GM19455 (cell line): Measurements from ENCODE around the gene CLDN1.

Experiments
- ATAC-seq: cut with Tn5 transposase; IDR thresholded peaks from one replicate; pipeline ENCODE4 v1.9.1; 2021; ENCODE audit not compliant: unreplicated experiment

Gene CLDN1, protein sequence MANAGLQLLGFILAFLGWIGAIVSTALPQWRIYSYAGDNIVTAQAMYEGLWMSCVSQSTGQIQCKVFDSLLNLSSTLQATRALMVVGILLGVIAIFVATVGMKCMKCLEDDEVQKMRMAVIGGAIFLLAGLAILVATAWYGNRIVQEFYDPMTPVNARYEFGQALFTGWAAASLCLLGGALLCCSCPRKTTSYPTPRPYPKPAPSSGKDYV

DNA sequence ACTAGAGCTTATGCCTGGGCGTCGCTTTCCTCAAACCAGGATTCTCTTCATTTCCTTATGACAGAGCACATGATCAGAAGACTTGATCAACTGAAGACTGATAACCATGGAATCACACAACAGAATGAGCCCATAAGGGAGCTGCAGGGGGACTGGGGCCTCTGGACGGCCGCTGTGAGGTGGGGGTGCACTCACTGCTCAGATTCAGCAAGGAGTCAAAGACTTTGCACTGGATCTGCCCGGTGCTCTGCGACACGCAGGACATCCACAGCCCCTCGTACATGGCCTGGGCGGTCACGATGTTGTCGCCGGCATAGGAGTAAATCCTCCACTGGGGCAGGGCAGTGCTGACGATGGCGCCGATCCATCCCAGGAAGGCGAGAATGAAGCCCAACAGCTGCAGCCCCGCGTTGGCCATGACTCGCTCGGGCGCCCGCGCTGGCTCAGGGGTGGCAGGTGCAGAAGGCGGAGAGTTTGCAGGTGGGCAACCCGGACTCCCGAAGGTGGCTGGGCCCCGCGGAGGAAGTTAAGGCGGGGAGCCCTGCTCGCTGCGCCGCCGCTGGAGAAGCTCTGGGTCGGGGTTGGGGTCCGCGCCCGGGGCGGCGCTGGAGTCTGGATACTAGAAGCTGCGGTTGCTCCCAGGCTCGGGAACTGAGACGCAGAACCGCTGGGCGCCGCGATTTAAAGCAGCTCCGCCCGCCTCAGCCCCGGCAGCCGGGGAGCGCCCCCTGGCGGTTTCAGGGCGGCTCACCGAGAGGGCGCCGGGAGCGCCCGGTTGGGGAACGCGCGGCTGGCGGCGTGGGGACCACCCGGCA, at the start of gene CLDN1:
Gene CLDN1 (minus strand): TSS at position 658 of the 815 bp plus-strand sequence. CDS start 240 bp downstream, at position 418.
- peak; percentile 74 for ATAC-seq

DNA sequence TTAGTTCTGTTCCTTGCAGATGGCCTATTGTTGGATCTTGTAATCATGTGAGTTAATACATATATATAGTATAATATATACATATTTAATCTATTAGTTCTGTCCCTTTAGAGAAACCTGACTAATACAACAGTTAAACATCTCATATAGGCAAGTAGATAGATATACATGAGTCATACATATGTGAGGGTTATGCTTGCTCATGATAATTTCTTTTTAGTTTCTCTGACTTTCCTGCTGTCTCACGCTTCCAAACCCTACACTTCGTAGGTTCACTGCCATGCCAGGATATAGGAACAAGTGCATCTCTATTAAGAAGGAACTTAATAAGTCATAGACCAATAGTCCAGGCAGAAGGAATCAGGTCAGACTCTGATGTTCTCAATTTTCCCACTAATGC, 48.9 kb upstream of the CLDN1 start:
- ATAC-seq = no peak

DNA sequence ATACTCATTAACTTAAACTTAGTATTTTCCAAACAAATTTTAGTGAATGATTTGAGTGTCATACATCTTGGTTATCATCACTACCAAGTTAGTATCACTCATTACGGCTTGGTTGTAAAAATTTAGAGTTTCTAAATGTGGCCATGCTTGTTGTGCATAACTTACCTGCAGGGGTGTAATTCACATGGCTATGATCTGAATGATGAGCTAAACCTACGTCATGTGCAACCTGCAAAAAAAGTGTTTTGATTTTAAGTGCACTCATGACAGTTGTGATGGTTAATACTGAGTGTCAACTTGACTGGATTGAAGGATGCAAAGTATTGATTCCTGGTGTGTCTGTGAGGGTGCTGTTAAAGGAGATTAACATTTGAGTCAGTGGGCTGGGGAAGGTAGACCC, 48.1 kb upstream of the CLDN1 start:
- ATAC-seq = no peak

DNA sequence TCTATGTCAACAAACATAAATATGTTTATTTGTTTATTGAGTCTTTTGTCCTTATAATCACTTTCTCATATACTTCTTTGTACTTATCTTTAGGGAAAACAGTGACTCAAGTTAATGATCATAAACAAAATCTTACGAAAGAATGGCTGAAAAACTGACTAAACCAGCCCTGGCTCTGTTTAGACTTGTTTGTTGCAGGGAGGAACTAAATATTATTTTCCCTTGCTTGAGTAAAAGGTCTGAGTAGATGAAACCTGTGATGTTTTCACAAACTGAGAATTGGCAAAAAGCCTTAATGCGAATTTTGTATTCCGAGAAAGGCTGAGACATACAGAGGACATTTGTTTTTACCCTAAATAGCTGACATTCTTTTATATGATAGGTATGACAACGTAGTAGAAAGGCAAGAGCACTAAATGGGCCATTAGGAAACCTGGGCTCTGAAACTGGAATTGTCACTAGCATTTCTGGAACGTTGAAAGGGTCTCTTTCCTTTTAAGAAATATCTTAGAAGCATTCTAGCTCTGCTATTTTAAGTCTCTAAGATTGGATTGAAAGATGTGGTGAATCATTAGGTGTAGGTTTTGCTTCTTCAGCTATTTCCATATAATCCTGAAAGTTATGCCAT, 47.5 kb upstream of the CLDN1 start:
- ATAC-seq = no peak

DNA sequence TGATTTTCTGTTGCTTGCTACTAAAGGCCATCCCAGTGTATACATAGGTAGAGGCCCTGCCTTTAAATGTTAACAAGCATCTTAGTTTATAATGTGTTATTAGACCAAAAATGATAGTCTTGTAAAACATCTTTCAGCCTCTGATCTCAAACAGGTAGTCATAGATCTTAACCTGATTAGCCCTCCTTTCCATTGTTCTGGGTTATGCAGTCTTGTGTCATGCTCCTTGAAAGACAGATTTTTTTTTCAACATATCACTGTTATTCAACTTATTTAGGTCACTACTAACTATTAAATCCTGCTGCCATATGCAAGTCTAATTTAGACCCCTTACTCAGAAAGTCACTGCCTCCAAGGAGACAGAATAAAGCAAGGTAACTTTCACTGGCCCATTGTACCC, 46.6 kb upstream of the CLDN1 start:
- ATAC-seq = no peak

DNA sequence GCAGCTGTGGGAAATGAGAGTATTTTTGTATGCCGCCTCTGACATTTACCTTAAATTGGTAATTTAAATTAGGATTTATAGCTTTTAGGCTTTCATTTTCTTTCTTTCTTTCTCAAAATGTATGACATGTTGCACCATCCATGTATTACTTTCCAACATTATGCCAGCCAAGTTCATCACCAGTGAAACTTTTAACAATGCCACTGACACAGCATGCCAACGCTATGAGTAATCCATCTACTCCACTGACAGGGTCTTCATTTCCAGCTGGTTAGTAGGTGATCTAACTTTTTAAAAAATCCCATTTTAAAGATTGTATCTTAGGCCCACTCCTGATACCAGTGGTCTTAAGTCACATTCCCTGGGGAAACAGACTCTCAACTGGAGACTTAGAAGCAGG, 43.9 kb upstream of the CLDN1 start:
- no peak for ATAC-seq

DNA sequence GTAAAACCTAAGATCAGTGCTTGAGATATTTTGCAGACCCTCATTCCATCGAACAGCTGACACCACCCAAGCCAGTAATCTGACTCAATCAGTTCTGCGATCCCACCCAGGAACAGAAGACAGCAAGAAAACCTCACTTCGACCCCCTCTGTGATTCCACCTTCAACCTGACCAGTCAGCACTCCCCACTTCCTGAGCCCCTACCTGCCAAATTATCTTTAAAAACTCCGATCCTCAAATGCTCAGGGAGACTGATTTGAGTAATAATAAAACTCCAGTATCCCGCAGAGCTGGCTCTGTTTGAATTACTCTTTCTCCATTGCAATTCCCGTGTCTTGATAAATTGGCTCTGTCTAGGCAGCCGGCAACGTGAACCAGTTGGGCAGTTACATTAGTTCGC, 40.0 kb upstream of the CLDN1 start:
- ATAC-seq = no peak

DNA sequence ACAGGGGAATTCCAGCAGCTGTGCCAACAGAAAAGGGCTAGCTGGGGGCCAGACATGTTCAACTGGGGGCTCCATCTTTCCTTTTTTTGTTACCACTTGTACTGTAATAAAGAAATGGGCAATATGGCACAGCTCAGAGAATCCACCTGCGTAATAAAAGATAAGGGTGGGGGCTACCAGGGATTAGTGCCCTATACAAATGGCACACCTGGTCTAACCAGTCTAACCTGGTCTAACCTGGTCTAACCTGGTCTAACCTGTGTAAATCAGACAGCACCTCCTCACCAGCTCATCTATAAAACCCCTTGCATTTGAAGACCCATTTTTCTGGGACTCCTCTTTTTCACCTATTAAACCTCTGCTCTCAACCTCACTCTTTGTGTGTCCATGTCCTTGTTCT, 39.5 kb upstream of the CLDN1 start:
- no peak for ATAC-seq

DNA sequence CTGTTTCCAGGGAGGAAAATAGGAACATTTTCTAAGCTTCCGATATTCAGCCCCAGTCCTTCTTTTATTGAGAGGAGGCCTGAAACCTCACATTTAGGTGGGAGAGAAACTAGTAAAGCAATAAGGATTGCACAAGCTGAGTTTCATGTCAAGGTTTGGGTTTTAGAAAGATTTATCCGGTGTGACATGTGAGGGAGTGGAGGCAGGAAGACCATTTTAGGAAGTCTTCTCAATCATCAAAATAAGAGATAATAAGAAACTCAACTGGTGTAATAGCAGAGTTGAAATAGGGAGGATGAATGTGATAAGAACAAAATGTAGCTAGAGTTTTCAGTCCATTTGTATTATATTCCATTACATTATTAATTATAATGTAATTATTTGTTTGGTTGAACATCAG, 38.0 kb upstream of the CLDN1 start:
- ATAC-seq = no peak

DNA sequence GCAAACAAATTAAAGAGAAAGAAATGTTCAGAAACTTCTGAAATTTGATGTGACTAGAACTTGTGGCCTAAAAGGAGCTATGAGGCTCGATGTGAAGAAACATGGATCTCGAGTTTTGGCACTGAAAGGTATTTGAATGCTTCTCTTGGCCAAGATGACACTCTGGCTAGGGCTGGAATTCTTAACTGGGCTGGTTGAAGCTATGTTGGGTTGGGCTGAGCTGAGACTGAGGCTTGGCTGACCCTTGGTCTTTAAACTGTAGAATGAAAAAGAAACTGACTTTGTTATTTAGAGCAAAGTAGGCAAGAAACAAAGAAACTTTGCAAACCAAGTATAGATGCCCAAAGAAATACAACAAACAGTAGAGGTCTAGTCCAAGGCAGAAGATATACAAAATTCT, 37.6 kb upstream of the CLDN1 start:
- no peak for ATAC-seq

DNA sequence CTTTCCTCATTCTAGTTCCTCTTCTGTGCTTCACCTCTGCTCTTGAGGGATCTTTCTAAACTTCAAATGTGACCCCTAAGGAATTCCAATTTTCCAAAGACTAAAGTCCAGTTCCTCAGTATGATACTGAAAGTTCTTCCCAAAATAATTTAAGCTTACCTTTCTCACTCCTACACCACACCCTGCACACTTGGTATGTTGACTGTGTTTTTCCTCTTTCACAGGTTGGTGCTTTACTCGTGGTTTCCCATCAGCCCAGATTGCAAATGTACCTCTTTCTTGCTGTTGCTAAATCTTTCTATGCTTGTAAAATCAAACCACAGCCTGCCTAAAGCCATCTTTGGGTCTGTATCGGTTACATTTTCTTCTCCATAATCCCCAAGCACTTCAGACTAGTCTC, 35.2 kb upstream of the CLDN1 start:
- ATAC-seq = no peak

DNA sequence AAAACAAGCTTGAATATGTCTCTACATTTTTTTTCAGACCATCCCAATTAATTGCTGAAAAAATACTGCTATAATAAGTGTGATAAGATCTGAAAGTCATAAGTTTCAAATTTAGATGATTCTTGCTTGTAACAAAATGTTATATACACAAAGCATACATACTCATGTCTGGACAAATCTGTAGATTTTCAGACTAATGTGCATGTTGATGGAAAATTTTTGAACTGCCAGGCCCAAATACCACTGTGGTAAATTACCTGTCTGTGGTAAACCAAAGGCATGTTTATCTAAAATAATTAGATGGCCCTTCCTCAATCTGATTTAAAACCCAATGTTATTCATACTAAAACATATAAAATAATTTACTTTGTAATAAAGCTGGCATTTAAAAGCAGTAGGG, 34.0 kb upstream of the CLDN1 start:
- no peak for ATAC-seq

DNA sequence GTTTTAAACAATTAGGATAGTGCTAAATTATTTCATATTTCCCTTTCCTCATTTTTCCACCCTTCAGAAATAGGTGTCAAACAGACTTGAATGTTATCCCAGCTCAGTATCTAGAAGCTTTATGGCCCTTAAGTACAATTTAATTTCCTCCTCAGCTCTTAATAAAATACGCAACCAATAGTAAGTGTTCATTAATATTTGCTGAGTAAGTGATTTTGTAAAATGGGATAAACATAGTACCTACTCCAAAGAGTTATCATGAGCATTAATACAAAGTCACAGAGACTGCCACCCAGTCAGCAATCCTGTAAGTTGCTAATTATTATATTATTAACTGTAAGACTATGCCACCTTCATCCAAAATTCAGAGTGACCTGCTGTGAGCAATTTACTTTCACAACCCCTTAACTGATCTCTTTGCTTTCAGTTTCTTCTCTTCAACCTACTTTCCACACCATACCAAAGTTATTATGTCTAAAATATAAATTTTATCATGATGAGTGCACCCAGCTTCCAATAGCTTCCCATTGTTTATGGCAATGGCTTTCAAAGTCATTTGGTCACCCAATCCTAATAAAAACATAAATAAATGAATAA, 30.7 kb upstream of the CLDN1 start:
- ATAC-seq = no peak

DNA sequence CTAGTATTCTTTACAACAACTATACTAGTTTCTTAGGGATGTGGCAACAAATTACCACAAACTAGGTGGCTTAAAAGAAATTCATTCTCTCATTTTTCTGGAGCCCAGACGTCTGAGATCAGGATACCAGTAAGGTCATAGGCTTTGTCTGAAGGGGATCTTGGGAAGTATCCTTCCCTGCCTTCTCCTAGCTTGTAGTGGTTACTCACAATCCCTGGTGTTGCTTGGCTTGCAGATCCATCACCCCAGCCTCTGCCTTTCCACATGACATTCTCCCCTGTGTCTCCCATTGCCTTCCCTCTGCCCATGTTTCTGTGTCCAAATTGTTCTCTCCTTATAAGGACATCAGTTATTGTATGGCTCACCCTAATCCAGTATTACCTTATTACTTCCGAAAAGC, 24.3 kb upstream of the CLDN1 start:
- ATAC-seq = no peak

DNA sequence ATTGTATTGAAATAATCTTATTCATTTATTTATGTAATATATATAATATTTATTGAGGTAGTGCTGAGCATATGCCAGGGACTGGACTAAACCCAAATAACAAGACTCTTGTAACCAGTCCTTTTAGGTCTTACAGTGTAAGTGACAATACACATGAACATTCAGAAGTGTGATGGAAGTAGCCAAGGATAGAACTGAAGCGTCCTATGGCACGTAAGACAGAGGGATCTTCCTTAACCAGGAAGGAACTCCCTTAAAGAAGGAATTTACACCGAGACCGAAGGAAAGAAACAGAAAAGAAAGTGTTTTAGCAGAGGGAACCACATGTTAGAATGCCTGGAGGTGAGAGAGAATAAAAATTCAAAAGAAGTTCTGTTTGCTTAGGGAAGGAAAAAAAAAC, 23.6 kb upstream of the CLDN1 start:
- ATAC-seq = no peak

DNA sequence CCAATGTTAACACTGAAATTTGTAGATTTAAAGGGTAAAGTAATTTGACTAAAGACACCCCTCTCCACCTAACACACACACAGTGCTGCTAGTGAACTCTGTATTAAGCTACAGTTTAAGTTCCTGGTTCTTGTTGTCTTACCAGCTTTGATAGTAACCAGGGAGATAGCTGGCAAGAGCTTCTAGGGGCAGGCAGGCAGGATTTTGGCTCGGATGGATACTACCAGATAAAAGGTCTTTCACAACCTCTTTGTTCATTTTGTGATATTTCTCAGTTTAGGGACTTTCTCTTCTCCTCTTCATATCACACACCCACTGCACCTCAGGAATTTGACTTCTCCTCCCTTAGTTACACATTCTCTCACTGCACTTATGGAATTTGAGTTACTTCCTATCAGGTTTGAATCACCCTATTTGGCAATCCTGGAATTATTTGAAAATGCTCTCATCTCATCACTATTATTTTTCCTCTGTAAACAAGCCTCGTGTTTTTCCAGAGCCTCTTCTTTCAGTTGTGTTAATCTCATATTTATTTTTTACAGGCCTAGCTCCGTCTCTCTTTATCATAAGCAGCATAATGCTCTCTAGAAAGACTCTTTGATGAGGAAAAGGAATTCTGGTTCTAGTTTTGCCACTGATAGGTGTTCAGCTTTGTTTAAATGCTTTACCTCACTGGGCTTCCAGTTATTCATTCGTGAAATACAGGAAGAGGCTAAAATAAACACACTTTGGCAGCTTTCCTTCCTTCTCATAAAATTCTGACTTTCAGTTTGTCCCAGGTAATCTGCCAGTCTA, 23.0 kb upstream of the CLDN1 start:
- no peak for ATAC-seq

DNA sequence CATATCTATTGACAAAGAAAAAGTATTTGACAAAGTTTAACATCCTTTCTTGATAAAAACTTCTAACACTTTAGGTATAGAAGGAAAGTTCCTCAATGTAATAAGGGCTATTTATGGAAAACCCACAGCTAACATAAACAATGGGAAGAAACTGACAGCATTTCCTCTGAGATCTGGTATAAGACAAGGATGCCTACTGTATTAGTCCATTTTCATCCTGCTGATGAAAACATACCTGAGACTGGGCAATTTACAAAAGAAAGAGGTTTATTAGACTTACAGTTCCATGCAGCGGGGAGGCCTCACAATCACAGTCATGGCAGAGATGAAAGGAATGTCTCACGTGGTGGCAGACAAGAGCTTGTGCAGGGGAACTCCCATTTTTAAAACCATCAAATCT, 17.8 kb upstream of the CLDN1 start:
- no peak for ATAC-seq

DNA sequence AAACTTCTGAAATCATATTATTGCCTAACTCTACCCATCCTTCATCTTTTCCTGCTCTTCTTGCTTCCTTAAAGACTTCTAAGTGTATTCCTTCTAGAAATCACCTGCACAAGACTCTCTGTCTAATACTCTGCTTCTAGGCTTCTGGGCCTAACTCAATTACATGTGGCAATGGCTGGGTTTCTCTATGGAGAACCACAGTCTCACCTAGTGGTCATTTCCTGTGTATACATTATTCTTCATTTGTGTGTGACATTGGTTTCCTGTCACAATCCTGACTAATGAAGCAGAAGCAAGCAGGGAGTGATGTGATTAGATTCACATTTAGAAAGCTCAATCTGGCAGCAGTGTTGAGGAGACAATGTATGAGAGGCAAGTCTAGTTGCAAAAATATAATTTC, 16.9 kb upstream of the CLDN1 start:
- no peak for ATAC-seq

DNA sequence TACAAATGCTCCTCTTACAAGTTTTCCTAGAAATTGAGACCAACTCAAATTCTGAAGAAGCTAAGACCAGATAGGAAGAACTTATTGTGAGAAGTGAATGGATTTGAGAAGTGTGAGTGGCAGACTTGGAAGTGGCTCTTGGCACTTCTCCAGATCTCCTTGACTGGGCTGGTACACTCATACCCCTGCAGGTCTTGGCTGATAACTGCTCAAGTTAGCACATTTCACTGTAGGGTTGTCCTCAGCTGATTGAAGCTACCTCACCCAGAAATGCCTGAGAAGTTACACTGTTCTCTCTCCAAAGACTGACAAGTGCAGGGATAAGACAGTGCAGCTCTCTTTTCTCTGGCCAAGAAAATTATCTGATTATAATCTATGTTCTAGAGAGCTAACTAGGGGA, 16.5 kb upstream of the CLDN1 start:
- ATAC-seq = no peak

DNA sequence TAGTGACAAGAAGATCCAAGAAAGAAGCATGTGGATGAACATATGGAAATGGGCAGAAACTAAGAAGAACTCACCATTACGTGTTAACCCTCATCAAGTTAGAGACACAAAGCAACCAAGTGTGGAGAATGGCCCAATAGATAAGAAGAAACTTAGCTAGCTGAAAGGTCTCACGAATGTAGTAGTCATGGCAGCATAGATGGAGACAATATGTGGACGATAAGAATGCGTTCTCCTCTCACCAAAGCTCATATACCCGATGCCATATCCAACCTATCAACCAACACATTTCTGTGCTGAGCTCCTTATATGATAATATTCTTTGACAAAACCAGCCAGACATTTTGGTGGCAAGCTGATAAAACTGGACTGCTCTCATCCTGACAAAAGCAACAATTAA, 15.1 kb upstream of the CLDN1 start:
- ATAC-seq = no peak

DNA sequence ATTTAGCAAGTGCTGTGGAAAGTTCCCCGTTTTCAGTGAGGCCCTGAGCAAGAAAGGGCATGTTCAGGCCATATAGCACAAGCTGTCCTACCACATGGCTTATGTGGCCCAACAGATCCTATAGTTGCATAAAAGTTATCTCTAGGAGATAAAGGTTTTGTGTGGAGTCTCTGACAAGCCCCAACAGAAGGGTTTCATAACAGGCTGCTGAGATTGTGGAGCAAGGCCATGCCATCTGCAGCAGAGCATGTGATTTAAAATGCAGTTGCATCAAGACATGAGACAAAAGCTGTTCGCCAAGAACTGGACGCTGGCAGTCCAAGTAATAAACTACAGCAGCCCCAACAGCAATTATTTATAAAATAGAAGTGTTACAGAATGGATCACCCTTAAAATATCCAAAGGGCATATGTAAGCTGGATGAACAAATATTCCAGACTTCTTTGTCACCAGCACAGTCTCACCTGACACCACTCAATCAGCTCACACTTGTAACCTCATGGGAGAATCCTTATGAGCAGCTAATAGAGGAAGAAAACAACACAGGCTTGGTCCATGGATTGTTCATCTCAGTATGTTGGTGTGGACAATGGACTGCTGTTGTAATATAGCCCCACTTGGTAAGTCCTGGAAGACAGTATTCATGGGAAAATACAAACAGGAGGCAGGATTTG, 14.4 kb upstream of the CLDN1 start:
- no peak for ATAC-seq
